Thyroid gland (tissue), 4 donors: ENCODE data around the gene KCNQ1OT1.

Source experiments
- POLR2A ChIP-seq, 2 donors: fragments of 450-650 bp; IDR thresholded peaks; one replicate each; pipeline ENCODE4 v1.6.1; 2017; ENCODE audit warnings: antibody characterized with exemption in 2 of 2, mild to moderate bottlenecking in 2 of 2, moderate library complexity in 1 of 2
- TF ChIP-seq, protein P1 (sequence below), 6 experiments: fragments of 200-600 bp in 3 of 6; fragments of 450-650 bp in 3 of 6; sonication (generic) in 3 of 6; IDR thresholded peaks; one replicate each; pipeline ENCODE4 v1.5.1; 2016 to 2019; ENCODE audit warnings: antibody characterized with exemption in 6 of 6, mild to moderate bottlenecking in 2 of 6, inconsistent platforms in 1 of 6, moderate library complexity in 1 of 6

DNA sequence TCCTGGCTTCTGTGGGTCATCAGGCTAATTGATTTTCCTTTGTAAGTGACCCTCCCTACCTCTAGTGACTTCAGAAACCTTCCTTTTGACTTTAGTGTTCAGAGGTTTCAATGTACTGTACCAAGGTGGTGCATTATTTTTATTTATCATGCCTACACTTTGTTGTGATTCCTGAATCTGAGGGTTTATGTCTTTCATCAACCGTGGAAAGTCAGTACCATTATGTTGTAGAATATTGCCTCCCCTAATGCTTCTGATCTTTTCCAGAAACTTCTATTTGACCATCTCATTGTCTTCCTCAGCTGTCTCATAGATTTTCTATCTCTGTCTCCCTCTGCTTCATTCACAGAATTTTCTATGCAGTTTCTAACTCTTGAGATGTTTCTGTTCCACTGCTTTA is 105.5 kb downstream of the KCNQ1OT1 start:
- TF ChIP-seq, protein P1, sequence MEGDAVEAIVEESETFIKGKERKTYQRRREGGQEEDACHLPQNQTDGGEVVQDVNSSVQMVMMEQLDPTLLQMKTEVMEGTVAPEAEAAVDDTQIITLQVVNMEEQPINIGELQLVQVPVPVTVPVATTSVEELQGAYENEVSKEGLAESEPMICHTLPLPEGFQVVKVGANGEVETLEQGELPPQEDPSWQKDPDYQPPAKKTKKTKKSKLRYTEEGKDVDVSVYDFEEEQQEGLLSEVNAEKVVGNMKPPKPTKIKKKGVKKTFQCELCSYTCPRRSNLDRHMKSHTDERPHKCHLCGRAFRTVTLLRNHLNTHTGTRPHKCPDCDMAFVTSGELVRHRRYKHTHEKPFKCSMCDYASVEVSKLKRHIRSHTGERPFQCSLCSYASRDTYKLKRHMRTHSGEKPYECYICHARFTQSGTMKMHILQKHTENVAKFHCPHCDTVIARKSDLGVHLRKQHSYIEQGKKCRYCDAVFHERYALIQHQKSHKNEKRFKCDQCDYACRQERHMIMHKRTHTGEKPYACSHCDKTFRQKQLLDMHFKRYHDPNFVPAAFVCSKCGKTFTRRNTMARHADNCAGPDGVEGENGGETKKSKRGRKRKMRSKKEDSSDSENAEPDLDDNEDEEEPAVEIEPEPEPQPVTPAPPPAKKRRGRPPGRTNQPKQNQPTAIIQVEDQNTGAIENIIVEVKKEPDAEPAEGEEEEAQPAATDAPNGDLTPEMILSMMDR (IDR thresholded peaks at IDR 0.05) = no peak
- TF ChIP-seq POLR2A (IDR thresholded peaks at IDR 0.05) = no peak
